WTC11 (cell line): ENCODE data around the gene INSYN1. TPM values are rescaled to one million over a fixed set of nuclear protein-coding genes. Genes with fewer than 3 reads are reported as not detected.
A peak's percentile ranks its signal among the peaks of the same experiment; 100 is the strongest.
"Not testable (repeated sequence)": the region's sequence is repeated elsewhere in the genome, so short reads cannot be mapped to it uniquely, and the experiment has no call there.

Source experiments
- ATAC-seq: fragments of 200-7000 bp; cut with Tn5 transposase; 2 replicates; pipeline ENCODE4 v1.10.0; 2021; ENCODE audit warnings: mild to moderate bottlenecking, moderate library complexity
- CTCF ChIA-PET: fragments of 300-600 bp; sonication (Branson Sonifier 250); formaldehyde crosslinking; loops from one replicate; lab custom pipeline; 2021; ENCODE audit warnings: antibody characterized with exemption; lab: Charles Lee
- POLR2A ChIA-PET: fragments of 350-600 bp; sonication (Branson Sonifier 250); formaldehyde crosslinking; loops from one replicate; lab custom pipeline; 2021; ENCODE audit warnings: antibody characterized with exemption; lab: Charles Lee
- DNase-seq: peaks from one replicate; pipeline ENCODE4 v3.0.0; 2021; ENCODE audit warnings: low spot score
- H3K27ac Mint-ChIP-seq: 2 replicates; pipeline ENCODE4 v1.8.0; 2021; ENCODE audit warnings: mixed read lengths
- H3K27me3 Mint-ChIP-seq: 2 replicates; pipeline ENCODE4 v1.8.0; 2021; ENCODE audit warnings: low read depth, mild to moderate bottlenecking, moderate library complexity, mixed read lengths
- H3K36me3 Mint-ChIP-seq: 2 replicates; pipeline ENCODE4 v1.8.0; 2021; ENCODE audit warnings: mixed read lengths
- H3K4me1 Mint-ChIP-seq: 2 replicates; pipeline ENCODE4 v1.8.0; 2022; ENCODE audit warnings: mixed read lengths
- H3K4me3 Mint-ChIP-seq: 2 replicates; pipeline ENCODE4 v1.8.0; 2021; ENCODE audit warnings: mild to moderate bottlenecking, moderate library complexity, mixed read lengths
- H3K9me3 Mint-ChIP-seq: 2 replicates; pipeline ENCODE4 v1.8.0; 2021; ENCODE audit warnings: mixed read lengths
- JUN ChIP-seq: sonication (generic); formaldehyde crosslinking; IDR thresholded peaks from 2 replicates; pipeline ENCODE4 v1.8.0; 2023; ENCODE audit warnings: mild to moderate bottlenecking, missing genetic modification reagents
- ZNF121 ChIP-seq: sonication (generic); formaldehyde crosslinking; IDR thresholded peaks from 2 replicates; pipeline ENCODE4 v1.8.0; 2023; ENCODE audit warnings: missing genetic modification reagents
- ZNF263 ChIP-seq: sonication (generic); formaldehyde crosslinking; IDR thresholded peaks from 2 replicates; pipeline ENCODE4 v1.8.1; 2022; ENCODE audit warnings: low read depth, mild to moderate bottlenecking, moderate library complexity, missing genetic modification reagents
- total RNA-seq: library from RNA; stranded (reverse); gene quantifications from 3 replicates; pipeline ENCODE4 v1.2.3, GENCODE V29; 2021
- TF ChIP-seq, protein P1 (sequence below): fragments of 250-450 bp; sonication (Bioruptor Pico); IDR thresholded peaks from 2 replicates; pipeline ENCODE4 v1.8.0; 2021; ENCODE audit warnings: mild to moderate bottlenecking
- TF ChIP-seq, protein P2 (sequence below): sonication (generic); formaldehyde crosslinking; IDR thresholded peaks from 2 replicates; pipeline ENCODE4 v1.8.0; 2022; ENCODE audit warnings: mild to moderate bottlenecking, missing genetic modification reagents
- TF ChIP-seq, protein P3 (sequence below): sonication (generic); formaldehyde crosslinking; IDR thresholded peaks from 2 replicates; pipeline ENCODE4 v1.8.0; 2023; ENCODE audit warnings: missing genetic modification reagents, mild to moderate bottlenecking, borderline replicate concordance
- TF ChIP-seq, protein P4 (sequence below): fragments of 200-600 bp; IDR thresholded peaks from 2 replicates; pipeline ENCODE4 v1.8.0; 2022; ENCODE audit warnings: antibody characterized with exemption

The INSYN1 gene
- total RNA-seq, 1 experiment from 2014 or later: 11.9 TPM

DNA sequence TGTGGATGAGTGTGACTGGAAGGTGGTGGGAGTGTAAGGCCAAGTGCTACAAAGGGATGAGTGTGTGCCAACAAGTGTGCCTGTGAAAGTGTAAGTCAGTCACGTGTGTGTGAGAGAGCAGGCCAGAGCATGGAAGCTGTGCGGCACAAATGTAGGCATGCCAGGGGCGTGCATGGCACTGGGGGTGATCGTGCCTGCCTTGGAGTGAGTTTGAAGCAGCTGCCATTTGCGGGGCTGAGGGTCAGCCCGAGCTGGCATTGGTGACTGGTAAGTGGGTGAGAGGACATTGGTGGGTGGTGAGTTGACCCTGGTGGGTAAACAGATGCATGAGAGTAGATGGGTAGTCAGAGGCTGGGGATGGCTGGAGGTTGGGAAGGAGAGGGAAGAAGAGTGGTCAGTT, 44.5 kb downstream of the INSYN1 start:
- no peak for ATAC-seq
- Mint-ChIP-seq H3K27me3 (no peaks in the 10 kb centered on the region), H3K36me3 (peaks cover 59% of the 10 kb centered on the region), H3K4me1 (no peaks in the 10 kb centered on the region), H3K27ac (peak overlapping the region; percentile 3; the same call in 1 of the 2 replicates), H3K4me3 (no peak overlapping the region), H3K9me3 (no peaks in the 10 kb centered on the region)
- TF ChIP-seq, protein P1, sequence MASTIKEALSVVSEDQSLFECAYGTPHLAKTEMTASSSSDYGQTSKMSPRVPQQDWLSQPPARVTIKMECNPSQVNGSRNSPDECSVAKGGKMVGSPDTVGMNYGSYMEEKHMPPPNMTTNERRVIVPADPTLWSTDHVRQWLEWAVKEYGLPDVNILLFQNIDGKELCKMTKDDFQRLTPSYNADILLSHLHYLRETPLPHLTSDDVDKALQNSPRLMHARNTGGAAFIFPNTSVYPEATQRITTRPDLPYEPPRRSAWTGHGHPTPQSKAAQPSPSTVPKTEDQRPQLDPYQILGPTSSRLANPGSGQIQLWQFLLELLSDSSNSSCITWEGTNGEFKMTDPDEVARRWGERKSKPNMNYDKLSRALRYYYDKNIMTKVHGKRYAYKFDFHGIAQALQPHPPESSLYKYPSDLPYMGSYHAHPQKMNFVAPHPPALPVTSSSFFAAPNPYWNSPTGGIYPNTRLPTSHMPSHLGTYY (CRISPR knock-in tag): no peak
- no peak for TF ChIP-seq ZNF263 (CRISPR knock-in tag)
- no peak for TF ChIP-seq JUN (CRISPR knock-in tag)
- TF ChIP-seq, protein P2, sequence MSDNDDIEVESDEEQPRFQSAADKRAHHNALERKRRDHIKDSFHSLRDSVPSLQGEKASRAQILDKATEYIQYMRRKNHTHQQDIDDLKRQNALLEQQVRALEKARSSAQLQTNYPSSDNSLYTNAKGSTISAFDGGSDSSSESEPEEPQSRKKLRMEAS (CRISPR knock-in tag): no peak
- TF ChIP-seq, protein P3, sequence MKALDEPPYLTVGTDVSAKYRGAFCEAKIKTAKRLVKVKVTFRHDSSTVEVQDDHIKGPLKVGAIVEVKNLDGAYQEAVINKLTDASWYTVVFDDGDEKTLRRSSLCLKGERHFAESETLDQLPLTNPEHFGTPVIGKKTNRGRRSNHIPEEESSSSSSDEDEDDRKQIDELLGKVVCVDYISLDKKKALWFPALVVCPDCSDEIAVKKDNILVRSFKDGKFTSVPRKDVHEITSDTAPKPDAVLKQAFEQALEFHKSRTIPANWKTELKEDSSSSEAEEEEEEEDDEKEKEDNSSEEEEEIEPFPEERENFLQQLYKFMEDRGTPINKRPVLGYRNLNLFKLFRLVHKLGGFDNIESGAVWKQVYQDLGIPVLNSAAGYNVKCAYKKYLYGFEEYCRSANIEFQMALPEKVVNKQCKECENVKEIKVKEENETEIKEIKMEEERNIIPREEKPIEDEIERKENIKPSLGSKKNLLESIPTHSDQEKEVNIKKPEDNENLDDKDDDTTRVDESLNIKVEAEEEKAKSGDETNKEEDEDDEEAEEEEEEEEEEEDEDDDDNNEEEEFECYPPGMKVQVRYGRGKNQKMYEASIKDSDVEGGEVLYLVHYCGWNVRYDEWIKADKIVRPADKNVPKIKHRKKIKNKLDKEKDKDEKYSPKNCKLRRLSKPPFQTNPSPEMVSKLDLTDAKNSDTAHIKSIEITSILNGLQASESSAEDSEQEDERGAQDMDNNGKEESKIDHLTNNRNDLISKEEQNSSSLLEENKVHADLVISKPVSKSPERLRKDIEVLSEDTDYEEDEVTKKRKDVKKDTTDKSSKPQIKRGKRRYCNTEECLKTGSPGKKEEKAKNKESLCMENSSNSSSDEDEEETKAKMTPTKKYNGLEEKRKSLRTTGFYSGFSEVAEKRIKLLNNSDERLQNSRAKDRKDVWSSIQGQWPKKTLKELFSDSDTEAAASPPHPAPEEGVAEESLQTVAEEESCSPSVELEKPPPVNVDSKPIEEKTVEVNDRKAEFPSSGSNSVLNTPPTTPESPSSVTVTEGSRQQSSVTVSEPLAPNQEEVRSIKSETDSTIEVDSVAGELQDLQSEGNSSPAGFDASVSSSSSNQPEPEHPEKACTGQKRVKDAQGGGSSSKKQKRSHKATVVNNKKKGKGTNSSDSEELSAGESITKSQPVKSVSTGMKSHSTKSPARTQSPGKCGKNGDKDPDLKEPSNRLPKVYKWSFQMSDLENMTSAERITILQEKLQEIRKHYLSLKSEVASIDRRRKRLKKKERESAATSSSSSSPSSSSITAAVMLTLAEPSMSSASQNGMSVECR (CRISPR knock-in tag): no peak
- DNase-seq: no peak
- POLR2A ChIA-PET: no interaction called here
- CTCF ChIA-PET: no interaction called here

DNA sequence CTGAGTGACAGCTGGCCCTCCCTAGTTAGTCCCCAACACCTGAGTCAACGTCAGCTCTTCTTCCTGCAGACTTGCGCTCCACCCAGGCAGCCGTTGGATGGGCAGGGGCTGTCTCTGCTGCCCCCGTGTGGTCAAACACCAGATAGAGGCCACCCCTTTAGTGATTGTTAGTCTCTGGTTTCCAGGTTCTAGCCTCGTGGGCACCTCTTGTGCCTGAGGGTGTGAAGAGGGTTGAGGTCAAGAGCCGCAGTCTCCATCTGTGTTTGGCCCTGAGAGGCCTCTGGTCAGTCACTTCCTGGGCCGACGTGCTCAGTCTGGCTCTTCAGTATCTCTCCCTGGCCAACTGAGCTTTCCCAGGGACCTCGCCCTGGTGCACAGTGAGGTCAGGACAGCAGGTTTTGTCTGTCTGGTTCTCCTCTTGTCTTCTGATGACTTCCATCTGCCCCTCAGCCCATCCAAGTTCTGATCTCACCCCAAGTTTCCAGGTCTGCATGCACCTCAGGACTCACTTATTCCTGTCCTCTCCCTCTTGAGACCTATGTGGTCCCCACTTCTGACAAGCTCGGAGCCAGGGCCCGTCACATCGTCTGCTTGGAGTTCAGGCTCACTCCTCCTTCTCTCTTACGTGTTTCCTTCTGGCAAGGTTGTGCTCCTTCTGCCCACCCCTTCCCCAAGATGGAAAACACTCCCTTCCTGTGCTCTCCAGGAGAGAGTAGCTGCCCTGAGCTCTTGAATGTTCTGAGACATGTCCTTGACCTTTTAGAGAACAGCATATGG, 48.1 kb downstream of the INSYN1 start:
- Mint-ChIP-seq H3K27me3 (no peaks in the 10 kb centered on the region), H3K9me3 (no peaks in the 10 kb centered on the region), H3K27ac (no peak overlapping the region), H3K4me1 (peaks cover 9% of the 10 kb centered on the region), H3K36me3 (peaks cover 48% of the 10 kb centered on the region), H3K4me3 (no peak overlapping the region)
- no peak for TF ChIP-seq ZNF121 (CRISPR knock-in tag)
- TF ChIP-seq, protein P4, sequence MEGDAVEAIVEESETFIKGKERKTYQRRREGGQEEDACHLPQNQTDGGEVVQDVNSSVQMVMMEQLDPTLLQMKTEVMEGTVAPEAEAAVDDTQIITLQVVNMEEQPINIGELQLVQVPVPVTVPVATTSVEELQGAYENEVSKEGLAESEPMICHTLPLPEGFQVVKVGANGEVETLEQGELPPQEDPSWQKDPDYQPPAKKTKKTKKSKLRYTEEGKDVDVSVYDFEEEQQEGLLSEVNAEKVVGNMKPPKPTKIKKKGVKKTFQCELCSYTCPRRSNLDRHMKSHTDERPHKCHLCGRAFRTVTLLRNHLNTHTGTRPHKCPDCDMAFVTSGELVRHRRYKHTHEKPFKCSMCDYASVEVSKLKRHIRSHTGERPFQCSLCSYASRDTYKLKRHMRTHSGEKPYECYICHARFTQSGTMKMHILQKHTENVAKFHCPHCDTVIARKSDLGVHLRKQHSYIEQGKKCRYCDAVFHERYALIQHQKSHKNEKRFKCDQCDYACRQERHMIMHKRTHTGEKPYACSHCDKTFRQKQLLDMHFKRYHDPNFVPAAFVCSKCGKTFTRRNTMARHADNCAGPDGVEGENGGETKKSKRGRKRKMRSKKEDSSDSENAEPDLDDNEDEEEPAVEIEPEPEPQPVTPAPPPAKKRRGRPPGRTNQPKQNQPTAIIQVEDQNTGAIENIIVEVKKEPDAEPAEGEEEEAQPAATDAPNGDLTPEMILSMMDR: peak; percentile 83
- DNase-seq: peak; percentile 84
- ATAC-seq: peak; percentile 71
- ChIA-PET CTCF (interaction anchor here (0.5 to 5.0 kb wide), 101 partner anchors 9 to 1668 kb away, joined by 3 to 66 read pairs (median 4); partner anchors contain the start of genes CD276 and NPTN), POLR2A (interaction anchor here (0.6 kb wide), 1 partner anchor 20 kb away, joined by 3 read pairs; the partner anchor contains the start of gene CD276)

DNA sequence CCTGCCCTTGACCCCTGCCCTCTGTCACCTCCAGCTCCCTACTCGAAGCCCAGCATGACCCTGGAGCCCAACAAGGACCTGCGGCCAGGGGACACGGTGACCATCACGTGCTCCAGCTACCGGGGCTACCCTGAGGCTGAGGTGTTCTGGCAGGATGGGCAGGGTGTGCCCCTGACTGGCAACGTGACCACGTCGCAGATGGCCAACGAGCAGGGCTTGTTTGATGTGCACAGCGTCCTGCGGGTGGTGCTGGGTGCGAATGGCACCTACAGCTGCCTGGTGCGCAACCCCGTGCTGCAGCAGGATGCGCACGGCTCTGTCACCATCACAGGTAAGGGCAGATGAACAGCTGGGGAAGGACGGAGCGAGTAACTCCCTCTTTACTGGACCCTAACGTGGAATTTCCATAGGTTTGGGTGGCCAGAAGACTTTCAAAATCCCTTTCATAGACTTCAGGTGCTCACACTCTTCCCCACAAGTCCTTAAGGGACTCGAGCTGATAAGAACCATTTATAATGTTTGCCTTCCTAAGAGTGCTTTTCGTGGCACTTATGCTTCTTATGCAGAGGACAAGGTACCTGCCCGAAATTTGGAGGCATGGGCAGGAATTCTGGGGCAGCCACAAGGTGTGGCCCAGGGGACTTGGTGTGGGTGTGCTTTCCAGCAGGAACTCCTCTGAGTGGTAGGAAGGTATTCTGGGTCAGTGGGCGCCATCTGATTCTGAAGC, 48.8 kb downstream of the INSYN1 start:
- not testable (repeated sequence) for ATAC-seq, H3K4me3 Mint-ChIP-seq, H3K27me3 Mint-ChIP-seq, DNase-seq, H3K27ac Mint-ChIP-seq, H3K9me3 Mint-ChIP-seq
- peaks cover 13% of the 10 kb centered on the region for H3K4me1 Mint-ChIP-seq
- POLR2A ChIA-PET: interaction anchor here (0.6 kb wide), 1 partner anchor 20 kb away, joined by 3 read pairs; the partner anchor contains the start of gene CD276
- CTCF ChIA-PET: interaction anchor here (0.5 to 5.0 kb wide), 101 partner anchors 9 to 587 kb away, joined by 3 to 66 read pairs (median 4); partner anchors contain the start of genes CD276 and NPTN
- peaks cover 45% of the 10 kb centered on the region for H3K36me3 Mint-ChIP-seq

DNA sequence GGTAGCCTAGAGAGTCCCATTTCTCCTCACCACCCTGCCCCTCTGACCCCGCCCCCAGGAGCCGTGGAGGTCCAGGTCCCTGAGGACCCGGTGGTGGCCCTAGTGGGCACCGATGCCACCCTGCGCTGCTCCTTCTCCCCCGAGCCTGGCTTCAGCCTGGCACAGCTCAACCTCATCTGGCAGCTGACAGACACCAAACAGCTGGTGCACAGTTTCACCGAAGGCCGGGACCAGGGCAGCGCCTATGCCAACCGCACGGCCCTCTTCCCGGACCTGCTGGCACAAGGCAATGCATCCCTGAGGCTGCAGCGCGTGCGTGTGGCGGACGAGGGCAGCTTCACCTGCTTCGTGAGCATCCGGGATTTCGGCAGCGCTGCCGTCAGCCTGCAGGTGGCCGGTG, 49.5 kb downstream of the INSYN1 start:
- POLR2A ChIA-PET, DNase-seq, H3K27ac Mint-ChIP-seq, H3K9me3 Mint-ChIP-seq, H3K4me3 Mint-ChIP-seq, H3K27me3 Mint-ChIP-seq: not testable (repeated sequence)
- peak; percentile 19; the same call in 1 of the 2 replicates for ATAC-seq
- Mint-ChIP-seq H3K36me3 (peaks cover 38% of the 10 kb centered on the region), H3K4me1 (peaks cover 18% of the 10 kb centered on the region)
- CTCF ChIA-PET: interaction anchor here (1.0 to 5.0 kb wide), 20 partner anchors 10 to 248 kb away, joined by 3 to 66 read pairs (median 9); no protein-coding TSS in a partner anchor

DNA sequence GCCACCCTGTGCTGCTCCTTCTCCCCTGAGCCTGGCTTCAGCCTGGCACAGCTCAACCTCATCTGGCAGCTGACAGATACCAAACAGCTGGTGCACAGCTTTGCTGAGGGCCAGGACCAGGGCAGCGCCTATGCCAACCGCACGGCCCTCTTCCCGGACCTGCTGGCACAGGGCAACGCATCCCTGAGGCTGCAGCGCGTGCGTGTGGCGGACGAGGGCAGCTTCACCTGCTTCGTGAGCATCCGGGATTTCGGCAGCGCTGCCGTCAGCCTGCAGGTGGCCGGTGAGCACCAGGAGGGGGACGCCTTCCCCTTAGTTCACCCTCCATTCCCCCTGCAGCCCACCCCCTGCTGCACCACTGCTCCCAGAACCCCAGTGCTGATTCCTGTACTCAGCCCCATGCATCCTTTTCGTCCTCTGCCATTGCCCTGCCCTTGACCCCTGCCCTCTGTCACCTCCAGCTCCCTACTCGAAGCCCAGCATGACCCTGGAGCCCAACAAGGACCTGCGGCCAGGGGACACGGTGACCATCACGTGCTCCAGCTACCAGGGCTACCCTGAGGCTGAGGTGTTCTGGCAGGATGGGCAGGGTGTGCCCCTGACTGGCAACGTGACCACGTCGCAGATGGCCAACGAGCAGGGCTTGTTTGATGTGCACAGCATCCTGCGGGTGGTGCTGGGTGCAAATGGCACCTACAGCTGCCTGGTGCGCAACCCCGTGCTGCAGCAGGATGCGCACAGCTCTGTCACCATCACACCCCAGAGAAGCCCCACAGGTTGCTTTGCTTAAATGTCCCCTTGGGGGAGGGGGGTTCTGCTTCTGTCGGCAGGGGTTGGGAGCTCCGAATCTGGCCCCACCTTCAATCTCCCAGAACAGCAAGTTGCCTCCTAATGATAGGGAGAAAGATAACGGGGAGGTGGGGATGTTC, 50.6 kb downstream of the INSYN1 start:
- POLR2A ChIA-PET, H3K4me3 Mint-ChIP-seq, H3K9me3 Mint-ChIP-seq, H3K27ac Mint-ChIP-seq, H3K27me3 Mint-ChIP-seq: not testable (repeated sequence)
- Mint-ChIP-seq H3K4me1 (peaks cover 23% of the 10 kb centered on the region), H3K36me3 (peaks cover 31% of the 10 kb centered on the region)
- ATAC-seq (peak; percentile 10; the same call in 1 of the 2 replicates), DNase-seq (peak; percentile 25)
- CTCF ChIA-PET: interaction anchor here (0.9 to 5.0 kb wide), 10 partner anchors 17 to 149 kb away, joined by 3 to 66 read pairs (median 5); no protein-coding TSS in a partner anchor
